Activated naive CD4-positive, alpha-beta T cell treated with anti-CD3 and anti-CD28 coated beads, Interleukin-2, amount 10 ng/mL, durations not matched to agents 7 days and 5 days (primary cell): ENCODE data around the gene FERMT3.

ENCODE experiments used
- CTCF ChIA-PET: fragments of 350-600 bp; sonication (Branson Sonifier 250); formaldehyde crosslinking; loops from one replicate; lab custom pipeline; 2021; ENCODE audit warnings: antibody characterized with exemption; lab: Charles Lee
- DNase-seq: peaks from one replicate; pipeline ENCODE4 v3.0.0-alpha.2; 2020
- H3K27ac Mint-ChIP-seq: one replicate; pipeline ENCODE4 v1.8.0; 2021; ENCODE audit warnings: mild to moderate bottlenecking, moderate library complexity, mixed read lengths
- H3K27me3 Mint-ChIP-seq: one replicate; pipeline ENCODE4 v1.8.0; 2021; ENCODE audit warnings: mild to moderate bottlenecking, mixed read lengths
- H3K36me3 Mint-ChIP-seq: one replicate; pipeline ENCODE4 v1.8.0; 2021; ENCODE audit warnings: mixed read lengths
- H3K4me1 Mint-ChIP-seq: one replicate; pipeline ENCODE4 v1.8.0; 2021; ENCODE audit warnings: mixed read lengths
- H3K4me3 Mint-ChIP-seq: one replicate; pipeline ENCODE4 v1.8.0; 2021; ENCODE audit warnings: mild to moderate bottlenecking, moderate library complexity, mixed read lengths
- H3K9me3 Mint-ChIP-seq: one replicate; pipeline ENCODE4 v1.8.0; 2021; ENCODE audit warnings: mixed read lengths

The FERMT3 gene

DNA sequence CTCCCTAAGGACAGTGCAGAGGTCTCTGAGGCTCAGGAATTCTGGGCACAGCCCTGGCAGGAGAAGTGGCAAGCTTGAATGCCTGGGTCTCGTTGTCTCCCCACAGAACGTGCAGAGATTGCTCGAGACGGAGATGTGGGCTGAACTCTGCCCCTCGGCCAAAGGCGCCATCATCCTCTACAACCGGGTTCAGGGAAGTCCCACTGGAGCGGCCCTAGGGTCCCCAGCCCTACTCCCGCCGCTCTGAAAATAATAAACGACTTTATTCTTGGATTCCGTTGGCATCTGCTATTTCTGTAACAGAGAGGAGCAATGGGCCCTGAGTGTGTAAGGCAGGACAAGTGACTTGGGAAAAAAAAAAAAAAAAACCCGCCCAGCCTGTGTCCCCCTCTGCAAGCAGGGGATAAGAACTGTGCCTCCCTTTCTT, 23.2 kb downstream of the FERMT3 start:
- Mint-ChIP-seq H3K36me3 (peaks cover 12% of the 10 kb centered on the region), H3K9me3 (no peaks in the 10 kb centered on the region), H3K27me3 (no peaks in the 10 kb centered on the region), H3K4me3 (peak overlapping the region; percentile 87), H3K27ac (peak overlapping the region; percentile 91), H3K4me1 (peaks cover 63% of the 10 kb centered on the region)
- CTCF ChIA-PET = interaction anchor here (1.0 to 1.6 kb wide), 3 partner anchors 23 to 75 kb away, joined by 3 read pairs; partner anchors contain the start of gene FERMT3
- DNase-seq = no peak

- H3K4me3 Mint-ChIP-seq = peak within 1 kb of the TSS; percentile 87
- peak; percentile 95 for DNase-seq
- CTCF ChIA-PET = interaction anchor here (1.0 to 1.6 kb wide), 3 partner anchors 24 to 74 kb away, joined by 3 read pairs; partner anchors contain the start of gene FERMT3
- H3K9me3 Mint-ChIP-seq = no peaks in the 10 kb centered on the region
- peak within 1 kb of the TSS; percentile 91 for H3K27ac Mint-ChIP-seq
- H3K27me3 Mint-ChIP-seq = no peaks in the 10 kb centered on the region
- H3K36me3 Mint-ChIP-seq = peaks cover 10% of the 10 kb centered on the region
- peaks cover 61% of the 10 kb centered on the region for H3K4me1 Mint-ChIP-seq
These were observed 23.9 kb downstream of the FERMT3 start, which contains the start of gene DNAJC4 for GRCh38 chr11:64230171-64230984. DNAJC4 (plus strand) TSS chr11:64230548; CDS start chr11:64230855, 307 bp downstream.

DNA sequence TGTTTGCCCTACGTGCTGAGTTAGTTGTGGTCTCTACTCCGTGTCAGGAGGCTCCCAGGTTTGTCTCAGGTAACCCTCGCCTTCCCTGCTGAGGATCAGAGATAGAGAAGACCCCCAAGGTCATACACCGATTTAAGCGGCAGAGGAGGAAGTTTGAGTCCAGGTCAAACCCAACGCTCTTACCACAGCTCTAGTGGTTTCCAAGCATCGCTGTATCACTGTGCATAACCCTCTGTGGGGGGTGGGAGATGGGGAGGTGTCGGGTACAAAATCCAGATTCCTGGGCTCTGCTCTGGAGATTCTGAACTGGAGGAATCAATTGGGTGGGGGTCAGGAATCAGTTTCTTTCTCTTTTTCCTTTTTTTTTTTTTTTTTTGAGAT, 24.5 kb downstream of the FERMT3 start:
- CTCF ChIA-PET = interaction anchor here (0.7 to 1.6 kb wide), 3 partner anchors 26 to 86 kb away, joined by 3 to 4 read pairs (median 3); partner anchors contain the start of gene TRMT112
- no peak for DNase-seq
- Mint-ChIP-seq H3K27me3 (no peaks in the 10 kb centered on the region), H3K4me3 (peak overlapping the region; percentile 87), H3K27ac (peak overlapping the region; percentile 91), H3K36me3 (peaks cover 10% of the 10 kb centered on the region), H3K4me1 (peaks cover 65% of the 10 kb centered on the region), H3K9me3 (no peaks in the 10 kb centered on the region)

GRCh38 chr11:64231546-64231945, 25.0 kb downstream of the FERMT3 start:
- peaks cover 65% of the 10 kb centered on the region for H3K4me1 Mint-ChIP-seq

DNA sequence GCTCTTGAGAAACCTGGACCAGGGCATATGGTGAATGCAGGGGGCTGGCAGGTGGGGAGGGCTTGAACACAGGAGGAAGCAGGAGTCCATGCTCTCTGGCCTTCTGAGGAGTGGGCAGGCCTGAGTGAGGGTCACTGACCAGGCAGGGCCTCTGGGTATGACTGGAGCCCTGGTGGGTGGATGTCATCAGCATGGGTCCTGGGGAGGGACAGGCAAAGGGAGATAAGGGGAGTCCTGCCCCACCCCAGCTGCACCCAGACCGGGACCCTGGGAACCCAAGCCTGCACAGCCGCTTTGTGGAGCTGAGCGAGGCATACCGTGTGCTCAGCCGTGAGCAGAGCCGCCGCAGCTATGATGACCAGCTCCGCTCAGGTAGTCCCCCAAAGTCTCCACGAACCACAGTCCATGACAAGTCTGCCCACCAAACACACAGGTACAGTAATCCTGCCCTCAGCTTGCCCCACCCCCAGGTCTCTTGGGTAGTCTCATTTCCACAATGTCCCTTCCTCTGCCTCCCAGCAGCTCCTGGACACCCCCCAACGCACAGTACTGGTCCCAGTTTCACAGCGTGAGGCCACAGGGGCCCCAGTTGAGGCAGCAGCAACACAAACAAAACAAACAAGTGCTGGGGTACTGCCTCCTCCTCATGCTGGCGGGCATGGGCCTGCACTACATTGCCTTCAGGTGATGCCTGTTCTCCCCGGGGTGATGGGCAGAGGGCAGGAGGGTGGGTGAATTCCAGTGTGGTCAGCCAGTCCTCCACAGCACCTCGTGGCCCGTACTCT, 25.9 kb downstream of the FERMT3 start:
- CTCF ChIA-PET = interaction anchor here (0.6 to 0.7 kb wide), 2 partner anchors 28 to 69 kb away, joined by 3 read pairs; no protein-coding TSS in a partner anchor
- no peak for DNase-seq
- peak overlapping the region; percentile 62 for H3K27ac Mint-ChIP-seq
- no peaks in the 10 kb centered on the region for H3K27me3 Mint-ChIP-seq
- peak overlapping the region; percentile 87 for H3K4me3 Mint-ChIP-seq
- H3K9me3 Mint-ChIP-seq = no peaks in the 10 kb centered on the region
- peaks cover 67% of the 10 kb centered on the region for H3K4me1 Mint-ChIP-seq
- peaks cover 16% of the 10 kb centered on the region for H3K36me3 Mint-ChIP-seq

More at GRCh38 chr11:64231546-64231945, 25.0 kb downstream of the FERMT3 start:
- Mint-ChIP-seq H3K27ac (peak overlapping the region; percentile 62), H3K36me3 (peaks cover 10% of the 10 kb centered on the region), H3K4me3 (peak overlapping the region; percentile 87), H3K9me3 (no peaks in the 10 kb centered on the region), H3K27me3 (no peaks in the 10 kb centered on the region)
- DNase-seq = no peak
- CTCF ChIA-PET = interaction anchor here (0.7 to 1.6 kb wide), 2 partner anchors 27 to 86 kb away, joined by 3 to 4 read pairs; partner anchors contain the start of gene TRMT112

- Mint-ChIP-seq H3K27me3 (no peaks in the 10 kb centered on the region), H3K4me1 (peaks cover 64% of the 10 kb centered on the region), H3K36me3 (peaks cover 17% of the 10 kb centered on the region), H3K27ac (no peak overlapping the region), H3K4me3 (peak overlapping the region; percentile 66), H3K9me3 (no peaks in the 10 kb centered on the region)
- DNase-seq = no peak
- CTCF ChIA-PET = interaction anchor here (0.7 kb wide), 1 partner anchor 28 kb away, joined by 3 read pairs; no protein-coding TSS in a partner anchor
These were observed 26.4 kb downstream of the FERMT3 start for GRCh38 chr11:64232967-64233315.

DNA sequence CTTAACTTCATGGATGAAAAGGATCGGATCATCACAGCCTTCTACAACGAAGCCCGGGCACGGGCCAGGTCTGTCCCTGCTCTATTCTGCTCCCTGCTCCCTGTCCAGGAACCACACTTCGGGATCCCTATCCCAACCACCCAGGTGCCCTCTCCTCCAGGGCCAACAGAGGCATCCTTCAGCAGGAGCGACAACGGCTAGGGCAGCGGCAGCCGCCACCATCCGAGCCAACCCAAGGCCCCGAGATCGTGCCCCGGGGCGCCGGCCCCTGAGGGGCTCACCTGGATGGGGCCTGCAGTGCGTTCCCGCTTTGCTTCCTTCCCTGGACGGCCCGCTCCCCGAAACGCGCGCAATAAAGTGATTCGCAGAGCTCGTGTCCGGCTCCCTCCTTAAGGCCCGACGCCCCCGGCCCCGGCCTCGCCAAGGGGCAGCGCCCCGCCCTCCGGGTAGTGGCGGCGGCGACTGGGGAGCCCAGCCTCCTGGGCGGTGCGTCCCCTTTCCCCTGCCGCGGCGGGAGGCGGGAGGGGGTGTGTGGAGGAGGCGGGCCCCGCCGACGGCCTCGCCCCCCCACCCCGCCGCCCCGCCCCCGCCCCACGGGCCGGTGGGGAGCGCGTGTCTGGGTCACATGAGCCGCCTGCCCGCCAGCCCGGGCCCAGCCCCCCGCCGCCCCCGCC, 27.5 kb downstream of the FERMT3 start, which contains the start of gene VEGFB:
Gene VEGFB, plus strand, starts transcription at position 672 of the 674 bp plus-strand sequence. CDS start 250 bp downstream, outside the sequence.
- peak within 1 kb of the TSS; percentile 84 for H3K4me3 Mint-ChIP-seq
- CTCF ChIA-PET = no interaction called here

GRCh38 chr11:64234647-64235379, 28.3 kb downstream of the FERMT3 start:
- Mint-ChIP-seq H3K27ac (peak overlapping the region; percentile 62), H3K4me1 (peaks cover 59% of the 10 kb centered on the region), H3K4me3 (peak overlapping the region; percentile 84), H3K9me3 (no peaks in the 10 kb centered on the region), H3K27me3 (no peaks in the 10 kb centered on the region), H3K36me3 (peaks cover 22% of the 10 kb centered on the region)
- CTCF ChIA-PET = no interaction called here
- peak; percentile 72 for DNase-seq

More for the DNA sequence above, 27.5 kb downstream of the FERMT3 start, which contains the start of gene VEGFB:
- Mint-ChIP-seq H3K27me3 (no peaks in the 10 kb centered on the region), H3K27ac (peak within 1 kb of the TSS; percentile 62), H3K36me3 (peaks cover 26% of the 10 kb centered on the region), H3K9me3 (no peaks in the 10 kb centered on the region), H3K4me1 (peaks cover 63% of the 10 kb centered on the region)
- DNase-seq = peak; percentile 82

- Mint-ChIP-seq H3K4me3 (peak overlapping the region; percentile 84), H3K27me3 (no peaks in the 10 kb centered on the region), H3K9me3 (no peaks in the 10 kb centered on the region), H3K27ac (peak overlapping the region; percentile 62), H3K4me1 (peaks cover 63% of the 10 kb centered on the region), H3K36me3 (peaks cover 25% of the 10 kb centered on the region)
- CTCF ChIA-PET = interaction anchor here (0.8 kb wide), 1 partner anchor 9 kb away, joined by 3 read pairs; the partner anchor contains the start of gene NUDT22
- DNase-seq = no peak
These were observed 29.1 kb downstream of the FERMT3 start for GRCh38 chr11:64235437-64236161.

DNA sequence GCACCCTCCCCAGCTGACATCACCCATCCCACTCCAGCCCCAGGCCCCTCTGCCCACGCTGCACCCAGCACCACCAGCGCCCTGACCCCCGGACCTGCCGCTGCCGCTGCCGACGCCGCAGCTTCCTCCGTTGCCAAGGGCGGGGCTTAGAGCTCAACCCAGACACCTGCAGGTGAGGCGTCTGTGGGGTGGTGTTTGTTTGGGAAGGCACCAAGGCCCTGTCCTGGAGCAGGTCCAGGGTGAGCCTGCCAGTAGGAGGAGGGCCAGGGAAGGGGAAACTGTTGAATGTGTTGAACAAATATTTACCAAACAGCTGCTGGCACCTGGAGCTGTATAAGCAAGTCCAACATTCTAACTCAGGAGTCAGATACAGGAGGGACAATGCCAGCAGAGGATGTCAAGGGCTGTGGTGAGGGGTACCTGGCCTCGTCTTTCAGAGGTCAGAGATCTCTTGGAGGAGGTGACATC, 31.0 kb downstream of the FERMT3 start:
- H3K27ac Mint-ChIP-seq = peak overlapping the region; percentile 52
- no peak for DNase-seq
- no peak overlapping the region for H3K4me3 Mint-ChIP-seq
- peaks cover 54% of the 10 kb centered on the region for H3K4me1 Mint-ChIP-seq
- H3K27me3 Mint-ChIP-seq = no peaks in the 10 kb centered on the region
- H3K9me3 Mint-ChIP-seq = no peaks in the 10 kb centered on the region
- CTCF ChIA-PET = interaction anchor here (0.8 to 2.2 kb wide), 3 partner anchors 12 to 67 kb away, joined by 3 to 5 read pairs (median 4); no protein-coding TSS in a partner anchor
- peaks cover 24% of the 10 kb centered on the region for H3K36me3 Mint-ChIP-seq

- Mint-ChIP-seq H3K9me3 (no peaks in the 10 kb centered on the region), H3K27ac (no peak overlapping the region), H3K4me3 (peak overlapping the region; percentile 21), H3K4me1 (peaks cover 54% of the 10 kb centered on the region), H3K36me3 (peaks cover 24% of the 10 kb centered on the region), H3K27me3 (no peaks in the 10 kb centered on the region)
- no peak for DNase-seq
- CTCF ChIA-PET = interaction anchor here (1.4 to 2.2 kb wide), 2 partner anchors 12 to 34 kb away, joined by 4 to 5 read pairs; no protein-coding TSS in a partner anchor
These were observed 31.6 kb downstream of the FERMT3 start for GRCh38 chr11:64238076-64238475.

DNA sequence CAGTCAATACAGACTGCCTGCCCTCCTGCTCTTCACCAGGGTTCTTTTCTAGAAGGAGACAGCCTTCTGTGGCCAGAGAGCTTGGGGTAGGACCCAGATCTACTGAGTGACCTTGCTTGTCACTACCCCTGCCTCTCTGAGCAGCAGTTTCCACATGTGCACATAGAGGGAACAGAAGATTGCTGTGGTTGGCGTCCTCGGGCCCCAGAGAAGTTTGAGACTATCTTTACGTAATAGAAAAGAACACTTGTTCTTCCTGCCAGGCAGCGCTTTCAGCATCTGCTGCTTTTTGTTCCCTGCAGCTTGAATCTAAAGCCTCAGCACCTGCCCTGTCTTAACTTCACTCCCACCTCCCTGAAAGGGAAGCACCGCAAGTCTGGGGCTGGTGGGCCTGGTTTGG, 32.5 kb downstream of the FERMT3 start:
- Mint-ChIP-seq H3K36me3 (peaks cover 30% of the 10 kb centered on the region), H3K4me3 (no peak overlapping the region), H3K27ac (peak overlapping the region; percentile 73), H3K9me3 (no peaks in the 10 kb centered on the region), H3K4me1 (peaks cover 58% of the 10 kb centered on the region), H3K27me3 (no peaks in the 10 kb centered on the region)
- CTCF ChIA-PET = interaction anchor here (1.4 to 2.2 kb wide), 2 partner anchors 11 to 35 kb away, joined by 4 to 5 read pairs; no protein-coding TSS in a partner anchor
- DNase-seq = no peak
